Left lung (tissue), 10 donors: ENCODE data around the gene FAM13A. TPM values are rescaled to one million over a fixed set of nuclear protein-coding genes. Genes with fewer than 3 reads are reported as not detected.

Experiments
- ATAC-seq: fragments of 200-7000 bp; cut with Tn5 transposase; one replicate; pipeline ENCODE4 v1.9.1; 2020; ENCODE audit warnings: moderate library complexity
- DNase-seq, 4 donors: peaks; one replicate each; pipeline ENCODE4 v3.0.0-alpha.2; 2013 to 2020
- H3K27ac ChIP-seq, 2 donors: fragments of 200-600 bp; sonication (generic) in 1 of 2; one replicate each; pipeline versions ENCODE4 v1.5.0 to v1.8.0; 2020 to 2021
- H3K27me3 ChIP-seq, 2 donors: fragments of 200-600 bp; sonication (generic) in 1 of 2; one replicate each; pipeline versions ENCODE4 v1.5.0 to v1.8.0; 2020 to 2021
- H3K36me3 ChIP-seq, 2 donors: fragments of 200-600 bp; sonication (generic) in 1 of 2; one replicate each; pipeline versions ENCODE4 v1.5.0 to v1.8.0; 2020 to 2021
- H3K4me1 ChIP-seq, 2 donors: fragments of 200-600 bp; one replicate each; pipeline ENCODE4 v1.8.0; 2021
- H3K4me3 ChIP-seq, 2 donors: fragments of 200-600 bp; sonication (generic) in 1 of 2; one replicate each; pipeline versions ENCODE4 v1.5.0 to v1.8.0; 2020 to 2021; ENCODE audit warnings: mild to moderate bottlenecking in 1 of 2
- H3K9me3 ChIP-seq, 2 donors: fragments of 200-600 bp; sonication (generic) in 1 of 2; one replicate each; pipeline versions ENCODE4 v1.5.0 to v1.8.0; 2020 to 2021
- intact Hi-C, 2 donors: fragments of 100-400 bp; cut with DNase I; formaldehyde crosslinking; loops; one replicate each; pipeline versions ENCODE4 v1.11.2 to v1.14.2; 2022
- polyA plus RNA-seq, 6 donors: library from polyadenylated mRNA; unstranded; fragments of 120-200 nt; gene quantifications; one replicate each; pipeline ENCODE4 v1.2.1, GENCODE V29; 2013; ENCODE audit not compliant: insufficient read length in 6 of 6
- total RNA-seq, 2 donors: library from RNA; stranded (reverse); fragmentation: NEBNext Ultra II Directional; extraction: Animal tissue kit (Norgen Biotek cat#: 25700); gene quantifications; one replicate each; pipeline ENCODE4 v1.2.1, GENCODE V29; 2021
- TF ChIP-seq, protein P1 (sequence below), 2 donors: fragments of 200-600 bp; sonication (generic) in 1 of 2; IDR thresholded peaks; one replicate each; pipeline versions ENCODE4 v1.5.0 to v1.8.0; 2021; ENCODE audit warnings: antibody characterized with exemption in 2 of 2
- donor health status: DM: no; HTN: yes; CAD: no.
- donor health status: DM: no; HTN: no; CAD: no.

The FAM13A gene
- total and polyA plus RNA-seq, 8 donors, result 22.2 to 69.5 (median 52.2) TPM

DNA sequence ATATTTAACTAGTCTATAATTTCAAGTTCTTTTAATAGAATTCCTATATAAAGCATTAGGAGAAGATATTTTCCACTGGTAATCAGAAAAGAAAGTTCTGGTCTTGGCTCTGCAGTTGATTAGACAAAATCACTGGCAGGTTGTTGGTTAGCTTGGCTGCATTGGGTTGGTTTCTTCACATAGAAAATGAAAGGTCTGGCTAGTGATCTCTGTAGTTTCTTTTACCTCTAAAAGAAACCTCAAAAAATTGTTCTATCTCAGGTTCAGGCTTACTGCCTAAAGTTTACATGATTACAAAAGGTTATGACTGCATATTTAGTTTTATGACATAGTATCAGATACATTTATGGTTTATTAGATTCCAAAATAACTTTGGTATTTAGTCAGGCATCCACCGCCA is 263.5 kb downstream of the FAM13A start:
- TF ChIP-seq, protein P1, sequence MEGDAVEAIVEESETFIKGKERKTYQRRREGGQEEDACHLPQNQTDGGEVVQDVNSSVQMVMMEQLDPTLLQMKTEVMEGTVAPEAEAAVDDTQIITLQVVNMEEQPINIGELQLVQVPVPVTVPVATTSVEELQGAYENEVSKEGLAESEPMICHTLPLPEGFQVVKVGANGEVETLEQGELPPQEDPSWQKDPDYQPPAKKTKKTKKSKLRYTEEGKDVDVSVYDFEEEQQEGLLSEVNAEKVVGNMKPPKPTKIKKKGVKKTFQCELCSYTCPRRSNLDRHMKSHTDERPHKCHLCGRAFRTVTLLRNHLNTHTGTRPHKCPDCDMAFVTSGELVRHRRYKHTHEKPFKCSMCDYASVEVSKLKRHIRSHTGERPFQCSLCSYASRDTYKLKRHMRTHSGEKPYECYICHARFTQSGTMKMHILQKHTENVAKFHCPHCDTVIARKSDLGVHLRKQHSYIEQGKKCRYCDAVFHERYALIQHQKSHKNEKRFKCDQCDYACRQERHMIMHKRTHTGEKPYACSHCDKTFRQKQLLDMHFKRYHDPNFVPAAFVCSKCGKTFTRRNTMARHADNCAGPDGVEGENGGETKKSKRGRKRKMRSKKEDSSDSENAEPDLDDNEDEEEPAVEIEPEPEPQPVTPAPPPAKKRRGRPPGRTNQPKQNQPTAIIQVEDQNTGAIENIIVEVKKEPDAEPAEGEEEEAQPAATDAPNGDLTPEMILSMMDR (IDR thresholded peaks at IDR 0.05), result no peak
- intact Hi-C loops, result no loop called here
- DNase-seq (no peak), ATAC-seq (no peak)
- H3K4me3 ChIP-seq, result no peak overlapping the region
- H3K27me3 ChIP-seq, result no peaks in the 10 kb centered on the region
- peaks cover 0 to 6% of the 10 kb centered on the region in 2 donors for H3K36me3 ChIP-seq
- H3K9me3 ChIP-seq, result no peaks in the 10 kb centered on the region
- H3K27ac ChIP-seq, result no peak overlapping the region
- H3K4me1 ChIP-seq, result peaks cover 0 to 14% of the 10 kb centered on the region in 2 donors

DNA sequence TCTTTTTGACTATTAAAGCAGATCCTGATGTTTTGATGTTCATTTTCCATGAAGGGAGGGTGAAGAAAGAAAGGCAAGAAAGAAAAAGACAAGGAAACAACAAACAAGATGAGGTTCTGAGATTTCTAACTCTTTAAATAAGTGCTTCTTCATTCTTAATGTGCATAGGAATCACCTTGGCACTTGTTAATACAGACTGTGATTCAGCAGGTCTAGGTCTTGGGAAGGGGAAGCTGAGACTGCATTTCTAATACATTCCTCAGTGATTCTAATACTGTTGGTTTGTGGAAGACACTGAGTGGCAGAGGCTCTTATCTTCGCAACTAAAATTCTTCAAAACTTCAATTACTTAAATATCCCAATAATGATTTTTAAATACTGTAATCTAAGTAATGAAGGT is 264.2 kb downstream of the FAM13A start:
- Histone ChIP-seq H3K27me3 (no peaks in the 10 kb centered on the region), H3K27ac (peak overlapping the region in 1 of 2 donors; percentile 47), H3K4me1 (peaks cover 0 to 14% of the 10 kb centered on the region in 2 donors), H3K9me3 (no peaks in the 10 kb centered on the region), H3K36me3 (peaks cover 0 to 6% of the 10 kb centered on the region in 2 donors), H3K4me3 (no peak overlapping the region)
- TF ChIP-seq, protein P1 (IDR thresholded peaks at IDR 0.05), result no peak
- intact Hi-C loops, result no loop called here
- ATAC-seq (peak; percentile 60), DNase-seq (no peak)

DNA sequence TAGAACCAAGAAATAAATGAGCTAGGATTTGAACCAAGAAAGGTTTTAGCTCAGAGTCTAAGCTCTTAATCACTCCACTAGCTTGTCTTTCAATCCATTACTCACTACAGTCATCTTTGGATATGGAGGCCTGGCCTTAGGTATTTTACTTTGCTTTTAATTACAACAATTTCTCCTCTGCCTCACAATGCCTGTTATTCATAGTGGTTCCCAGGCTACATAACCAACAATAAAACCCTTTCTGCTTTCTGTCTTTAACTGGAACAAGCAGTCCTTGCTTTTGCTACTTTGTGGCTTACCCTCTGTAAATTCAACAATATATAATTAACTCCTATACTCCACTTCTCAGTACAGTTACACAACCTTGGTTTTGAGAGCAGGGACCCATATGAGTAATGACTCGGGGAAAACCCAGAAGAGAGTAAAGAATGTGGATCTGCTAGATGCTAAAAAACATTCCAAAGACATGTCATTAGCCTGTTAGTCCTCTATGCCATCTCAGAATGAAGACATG is 264.7 kb downstream of the FAM13A start:
- TF ChIP-seq, protein P1 (IDR thresholded peaks at IDR 0.05), result no peak
- Histone ChIP-seq H3K4me3 (no peak overlapping the region), H3K27me3 (no peaks in the 10 kb centered on the region), H3K36me3 (peaks cover 0 to 10% of the 10 kb centered on the region in 2 donors), H3K4me1 (peaks cover 0 to 14% of the 10 kb centered on the region in 2 donors), H3K27ac (peak overlapping the region in 1 of 2 donors; percentile 47), H3K9me3 (no peaks in the 10 kb centered on the region)
- intact Hi-C loops, result no loop called here
- DNase-seq, result no peak
- ATAC-seq, result peak; percentile 90

DNA sequence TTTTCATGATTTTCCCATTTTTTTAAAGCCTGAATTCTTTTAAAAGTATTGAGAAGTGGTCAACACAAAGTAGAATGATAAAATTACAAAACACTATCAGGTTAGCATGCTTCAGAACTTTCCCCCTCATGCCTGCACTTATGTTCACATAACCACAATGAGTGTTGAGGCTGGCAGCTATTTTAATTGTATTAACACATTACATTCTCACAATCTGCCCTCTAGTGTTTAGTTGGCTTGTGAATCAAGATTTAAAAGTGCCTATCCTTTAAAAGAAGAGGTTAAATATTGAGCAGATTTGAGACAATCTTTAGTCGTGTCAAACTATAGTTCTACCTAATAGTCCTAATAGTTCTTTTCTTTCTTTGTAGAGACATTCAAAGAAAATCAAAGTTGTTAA is 265.7 kb downstream of the FAM13A start:
- Histone ChIP-seq H3K27ac (no peak overlapping the region), H3K27me3 (no peaks in the 10 kb centered on the region), H3K4me1 (peaks cover 0 to 14% of the 10 kb centered on the region in 2 donors), H3K9me3 (no peaks in the 10 kb centered on the region), H3K36me3 (peaks cover 0 to 19% of the 10 kb centered on the region in 2 donors), H3K4me3 (no peak overlapping the region)
- ATAC-seq (peak; percentile 60), DNase-seq (no peak)
- TF ChIP-seq, protein P1 (IDR thresholded peaks at IDR 0.05), result no peak
- intact Hi-C loops, result no loop called here

DNA sequence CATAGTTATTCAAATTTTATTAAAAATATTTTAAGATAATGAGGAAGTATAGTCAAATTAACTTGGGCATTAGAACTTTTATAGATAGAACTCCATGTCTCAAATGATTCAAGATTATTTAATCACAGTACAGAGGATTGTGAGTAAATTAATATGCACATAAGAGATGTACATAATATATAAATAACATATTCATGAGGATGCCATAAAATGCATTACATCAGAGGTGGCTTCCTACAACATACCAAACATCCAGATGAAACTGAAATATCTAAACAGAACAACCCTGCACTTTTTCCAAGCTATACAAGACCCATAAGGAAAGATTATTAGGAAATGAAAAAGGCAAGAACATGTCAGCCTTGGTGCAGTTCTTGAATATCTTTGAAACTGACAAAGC is 268.1 kb downstream of the FAM13A start:
- H3K4me3 ChIP-seq, result no peak overlapping the region
- ATAC-seq, result no peak
- H3K36me3 ChIP-seq, result peaks cover 0 to 35% of the 10 kb centered on the region in 2 donors

More for the DNA sequence above, 268.1 kb downstream of the FAM13A start:
- intact Hi-C loops, result no loop called here
- TF ChIP-seq, protein P1 (IDR thresholded peaks at IDR 0.05), result no peak
- no peak for DNase-seq
- Histone ChIP-seq H3K9me3 (no peaks in the 10 kb centered on the region), H3K4me1 (peaks cover 0 to 14% of the 10 kb centered on the region in 2 donors), H3K27ac (no peak overlapping the region), H3K27me3 (no peaks in the 10 kb centered on the region)
